Measurements from ENCODE around the gene WASL.
"Not testable (repeated sequence)": the region's sequence is repeated elsewhere in the genome, so short reads cannot be mapped to it uniquely, and the experiment has no call there.

The WASL gene

DNA sequence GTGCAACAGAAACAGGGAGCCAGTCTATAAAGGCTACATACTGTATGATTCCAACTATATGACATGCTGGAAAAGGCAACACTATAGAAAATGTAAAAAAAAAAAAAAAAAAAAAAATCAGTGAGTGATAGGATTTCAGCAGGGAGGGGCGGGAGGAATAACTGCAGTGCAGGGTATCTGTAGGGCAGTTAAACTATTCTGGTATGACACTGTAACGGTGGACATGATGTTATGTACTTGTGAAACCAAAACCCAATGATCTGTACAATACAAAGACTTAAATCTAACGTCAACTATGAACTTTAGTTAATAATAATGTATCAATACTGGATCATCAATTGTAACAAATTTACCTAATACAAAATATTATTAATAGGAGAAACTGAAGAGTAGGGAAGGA is 14.3 kb downstream of the WASL start:
- DNase-seq (ENCODE audit: low read depth, low spot score) = no peak

- DNase-seq (ENCODE audit: low read depth, low spot score) = no peak
Observed at GRCh38 chr7:123732413-123733091, 16.3 kb downstream of the WASL start.

DNA sequence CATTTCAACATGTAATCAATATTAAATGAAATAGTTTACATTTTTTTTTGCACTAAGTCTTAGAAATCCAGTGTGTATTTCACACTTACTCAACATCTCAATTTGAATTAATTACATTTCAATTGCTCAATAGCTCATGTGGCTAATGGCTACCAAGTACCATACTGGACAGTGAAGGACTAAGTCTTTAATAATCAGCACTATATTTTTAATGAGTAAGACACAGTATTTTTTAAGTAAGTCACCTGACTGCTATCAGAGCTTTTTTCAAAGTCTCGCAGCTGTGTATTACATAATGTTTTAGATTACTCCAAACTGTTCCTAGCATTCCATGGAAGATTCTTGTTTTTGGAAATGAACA is 19.6 kb downstream of the WASL start:
- DNase-seq (ENCODE audit: low read depth, low spot score) = no peak

- no peak for DNase-seq (ENCODE audit: low read depth, low spot score)
Observed at GRCh38 chr7:123727071-123727837, 21.5 kb downstream of the WASL start.

- DNase-seq (ENCODE audit: low read depth, low spot score) = no peak
Observed at GRCh38 chr7:123725586-123726171, 23.1 kb downstream of the WASL start.

- no peak for DNase-seq (ENCODE audit: low read depth, low spot score)
Observed at GRCh38 chr7:123724817-123725253, 24.0 kb downstream of the WASL start.

DNA sequence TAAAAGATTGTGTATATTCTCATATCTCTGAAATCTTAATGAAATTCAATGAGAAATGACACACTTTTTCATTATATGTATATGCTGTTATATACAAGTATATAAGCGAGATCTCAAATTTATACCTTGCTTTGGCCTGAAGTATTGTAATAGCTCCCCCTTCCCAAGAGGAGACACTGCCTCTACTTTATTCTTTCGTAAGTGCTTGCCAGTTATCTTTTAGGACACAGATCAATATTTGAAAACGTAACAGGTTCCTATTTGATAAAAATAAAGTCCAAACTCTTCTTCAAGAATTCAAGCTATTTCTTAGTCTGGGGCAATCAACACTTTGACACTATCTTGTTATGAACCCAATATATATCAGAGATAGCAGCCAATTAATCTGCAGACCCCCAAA is 24.9 kb downstream of the WASL start:
- DNase-seq (ENCODE audit: low read depth, low spot score) = no peak

DNA sequence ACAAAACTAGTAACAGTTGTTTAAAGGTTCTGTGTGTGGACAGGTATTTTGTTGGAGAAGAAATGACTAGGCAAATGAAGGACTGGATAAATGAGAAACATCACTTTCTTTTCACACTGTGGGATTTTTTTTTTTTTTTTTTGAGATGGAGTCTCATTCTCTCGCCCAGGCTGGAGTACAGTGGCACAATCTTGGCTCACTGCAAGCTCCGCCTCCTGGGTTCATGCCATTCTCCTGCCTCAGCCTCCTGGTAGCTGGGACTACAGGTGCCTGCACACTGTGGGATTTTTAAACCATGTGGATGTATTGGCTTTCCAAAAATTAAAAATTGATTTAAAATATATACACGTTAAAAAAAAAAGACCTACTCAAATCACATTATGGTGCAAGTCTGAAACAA is 28.3 kb downstream of the WASL start:
- DNase-seq (ENCODE audit: low read depth, low spot score) = not testable (repeated sequence)

- no peak for DNase-seq (ENCODE audit: low read depth, low spot score)
Observed at GRCh38 chr7:123719197-123719721, 29.5 kb downstream of the WASL start.

DNA sequence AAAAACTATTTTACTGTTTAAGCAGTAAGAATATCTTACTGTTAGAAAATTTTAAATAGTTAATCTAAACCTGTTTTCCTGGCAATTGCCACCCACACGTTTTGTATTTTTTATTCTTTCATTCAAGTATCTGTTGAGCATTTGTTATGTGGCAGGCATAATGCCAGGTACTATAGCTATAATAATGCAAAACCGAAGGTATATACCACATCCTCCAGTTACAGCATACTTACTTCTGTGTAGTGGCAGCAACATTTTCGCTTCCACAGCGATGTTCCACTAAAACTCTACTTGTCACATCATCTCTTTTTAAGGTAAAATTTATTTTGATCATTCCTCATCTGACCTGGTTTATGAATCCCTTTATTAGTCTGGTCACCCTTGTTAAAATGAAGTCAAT is 30.0 kb downstream of the WASL start:
- no peak for DNase-seq (ENCODE audit: low read depth, low spot score)

DNA sequence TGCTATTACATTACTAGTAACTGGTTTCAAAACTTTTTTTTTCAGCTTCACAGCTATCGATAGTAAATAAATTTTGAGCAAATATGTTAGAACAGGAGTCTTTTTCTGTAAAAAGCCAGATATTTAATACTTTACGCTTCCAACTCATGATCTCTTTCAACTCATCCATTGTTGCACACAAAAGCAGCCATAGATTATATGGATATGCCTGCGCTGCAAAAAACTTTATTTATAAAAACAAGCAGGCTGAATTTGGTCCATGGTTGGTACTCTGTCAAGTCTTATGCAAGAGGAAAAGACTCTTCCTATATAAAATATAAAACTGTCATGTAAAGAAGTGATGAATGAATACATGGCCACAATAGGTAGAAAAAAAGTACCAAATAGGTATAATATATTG is 31.1 kb downstream of the WASL start:
- DNase-seq (ENCODE audit: low read depth, low spot score) = no peak

GRCh38 chr7:123716877-123717276 is 31.9 kb downstream of the WASL start:
- no peak for DNase-seq (ENCODE audit: low read depth, low spot score)

DNA sequence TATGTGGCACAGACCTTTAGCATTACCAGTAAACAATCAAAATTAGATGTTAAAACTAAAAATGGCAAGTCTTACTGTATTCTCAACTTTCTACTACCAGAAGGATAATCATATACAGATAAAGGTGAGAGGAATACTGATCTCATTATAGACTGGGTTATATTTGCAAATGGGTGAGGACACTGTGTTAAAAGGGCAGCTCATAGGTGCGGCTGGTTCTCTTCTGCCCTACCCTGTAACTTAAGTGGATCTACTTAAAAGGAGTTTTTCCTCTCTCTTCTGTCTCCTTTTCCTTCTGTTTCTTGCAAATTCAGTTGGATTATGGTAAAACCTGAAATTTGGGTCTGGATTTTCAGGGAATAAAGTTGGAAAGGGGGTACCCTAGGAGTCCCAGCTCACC is 33.0 kb downstream of the WASL start:
- no peak for DNase-seq (ENCODE audit: low read depth, low spot score)

- peak; percentile 4 for DNase-seq (ENCODE audit: low read depth, low spot score)
Observed at GRCh38 chr7:123715198-123715597, 33.6 kb downstream of the WASL start.

- no peak for DNase-seq (ENCODE audit: low read depth, low spot score)
Observed at GRCh38 chr7:123714296-123715080, 34.3 kb downstream of the WASL start.

- DNase-seq (ENCODE audit: low read depth, low spot score) = no peak
Observed at GRCh38 chr7:123712619-123713018, 36.2 kb downstream of the WASL start.

GRCh38 chr7:123711832-123712293 is 36.9 kb downstream of the WASL start:
- DNase-seq (ENCODE audit: low read depth, low spot score) = no peak

GRCh38 chr7:123710683-123711082 is 38.1 kb downstream of the WASL start:
- no peak for DNase-seq (ENCODE audit: low read depth, low spot score)

- no peak for DNase-seq (ENCODE audit: low read depth, low spot score)
Observed at GRCh38 chr7:123709525-123709924, 39.3 kb downstream of the WASL start.

DNA sequence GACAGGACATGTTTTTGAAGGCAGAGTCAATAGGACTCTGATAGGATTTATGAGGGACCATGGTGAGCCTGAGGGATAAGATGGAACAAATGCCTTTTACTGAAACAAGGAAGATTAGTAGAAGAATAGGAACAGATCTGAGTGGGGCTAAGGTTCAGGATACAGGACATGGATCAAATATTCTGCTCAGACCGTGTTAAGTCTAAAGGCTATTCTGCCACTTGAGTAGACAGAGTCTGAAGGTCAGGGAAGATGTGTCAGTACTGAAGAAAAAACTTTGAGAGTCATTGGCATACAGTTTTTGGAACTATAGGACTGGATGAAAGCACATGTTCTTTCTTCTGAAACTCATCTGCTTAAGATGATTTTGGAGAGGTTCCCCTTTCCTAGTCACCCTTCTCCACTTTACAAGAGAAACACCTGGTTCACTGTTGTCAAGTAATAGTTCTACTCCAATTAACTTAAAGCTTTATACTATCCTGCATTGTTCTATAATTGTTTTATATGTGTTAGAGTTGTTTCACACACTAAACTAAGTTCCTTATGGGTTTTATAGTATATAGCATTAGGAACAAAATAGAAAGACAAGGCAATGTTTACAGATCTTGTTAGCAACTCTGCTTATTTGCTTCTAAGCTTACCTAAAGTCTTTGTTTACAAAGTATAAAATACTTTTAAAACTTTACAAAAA is 43.4 kb downstream of the WASL start:
- DNase-seq (ENCODE audit: low read depth, low spot score) = no peak
